ENCODE data around the gene NAV2. TPM values are rescaled to one million over a fixed set of nuclear protein-coding genes. Genes with fewer than 3 reads are reported as not detected.
A peak's percentile ranks its signal among the peaks of the same experiment; 100 is the strongest.

NAV2 gene
- total and polyA plus RNA-seq, 12 donors: 6.9 to 34.7 (median 20.2) TPM

GRCh38 chr11:19690885-19691284 is 21.8 kb upstream of the NAV2 start:
- Histone ChIP-seq H3K4me1 (peaks cover 0 to 53% (median 17%) of the 10 kb centered on the region in 9 donors), H3K36me3 (no peaks in the 10 kb centered on the region), H3K4me3 (no peak overlapping the region), H3K27me3 (no peaks in the 10 kb centered on the region), H3K9me3 (no peaks in the 10 kb centered on the region), H3K27ac (no peak overlapping the region)
- no peak for ATAC-seq
- TF ChIP-seq CTCF (IDR thresholded peaks at IDR 0.05): no peak
- intact Hi-C loops (cut with DNase I): no loop called here
- 64 to 68% methylated on average over 2 of the region's 2 CpGs for WGBS, 2 donors
- no peak for DNase-seq

- H3K9me3 ChIP-seq: peaks cover 0 to 2% (median 0%) of the 10 kb centered on the region in 11 donors
- no peak overlapping the region for H3K27ac ChIP-seq
- TF ChIP-seq CTCF (IDR thresholded peaks at IDR 0.05): no peak
- ATAC-seq (no peak), DNase-seq (no peak)
- intact Hi-C loops (cut with DNase I): no loop called here
- no peak overlapping the region for H3K4me3 ChIP-seq
- no peaks in the 10 kb centered on the region for H3K36me3 ChIP-seq
- H3K27me3 ChIP-seq: no peaks in the 10 kb centered on the region
- peaks cover 0 to 64% (median 25%) of the 10 kb centered on the region in 9 donors for H3K4me1 ChIP-seq
- 92 to 94% methylated on average over 8 of the region's 8 CpGs for whole genome bisulfite sequencing, 2 donors
Observed at GRCh38 chr11:19691815-19692500, 20.7 kb upstream of the NAV2 start.

DNA sequence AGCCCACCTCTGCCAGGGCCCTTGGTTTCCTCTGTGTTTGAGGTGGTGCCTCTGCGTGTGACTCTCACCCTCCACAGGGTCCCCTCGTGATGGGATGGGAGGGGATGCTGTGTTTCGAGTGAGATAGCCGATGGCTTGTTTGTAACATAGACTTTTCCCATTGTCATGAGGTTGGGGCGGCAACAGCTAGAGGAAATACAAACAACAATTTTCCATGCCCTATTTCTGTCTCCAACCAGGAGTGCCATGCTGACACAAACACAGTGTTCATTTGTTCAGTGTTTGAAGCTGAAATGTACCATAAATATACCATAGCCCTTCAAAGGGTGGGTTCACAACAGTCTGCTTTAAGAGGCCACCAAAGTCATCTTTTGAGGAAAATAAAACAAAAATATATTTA is 19.5 kb upstream of the NAV2 start:
- Histone ChIP-seq H3K36me3 (no peaks in the 10 kb centered on the region), H3K9me3 (peaks cover 0 to 3% (median 0%) of the 10 kb centered on the region in 11 donors), H3K4me3 (no peak overlapping the region), H3K4me1 (peaks cover 0 to 76% (median 34%) of the 10 kb centered on the region in 9 donors), H3K27ac (peak overlapping the region in 2 of 10 donors; percentile 17 to 28), H3K27me3 (no peaks in the 10 kb centered on the region)
- intact Hi-C loops (cut with DNase I): no loop called here
- ATAC-seq: no peak
- no peak for DNase-seq
- no peak for TF ChIP-seq CTCF (IDR thresholded peaks at IDR 0.05)
- WGBS, 2 donors: 61 to 67% methylated on average over 5 of the region's 5 CpGs

- intact Hi-C loops (cut with DNase I): no loop called here
- H3K4me1 ChIP-seq: peaks cover 0 to 68% (median 37%) of the 10 kb centered on the region in 9 donors
- no peaks in the 10 kb centered on the region for H3K36me3 ChIP-seq
- 59 to 69% methylated on average over 5 of the region's 5 CpGs for WGBS, 2 donors
- peaks cover 0 to 3% (median 0%) of the 10 kb centered on the region in 11 donors for H3K9me3 ChIP-seq
- H3K4me3 ChIP-seq: no peak overlapping the region
- H3K27ac ChIP-seq: peak overlapping the region in 5 of 10 donors; percentile 16 to 68 (median 57)
- DNase-seq (no peak), ATAC-seq (peak in 6 of 8 donors; percentile 18 to 74 (median 35))
- TF ChIP-seq CTCF (IDR thresholded peaks at IDR 0.05): no peak
- no peaks in the 10 kb centered on the region for H3K27me3 ChIP-seq
Observed at GRCh38 chr11:19694796-19695345, 17.8 kb upstream of the NAV2 start.

All from heart right ventricle (tissue), 16 donors.